PFSK-1 (cell line): ENCODE measurements around the gene C1orf159.

Source experiments
- POLR2AphosphoS5 ChIP-seq: IDR thresholded peaks from 2 replicates; pipeline ENCODE4 v1.6.1; 2012; ENCODE audit warnings: low read depth, mild to moderate bottlenecking, control low read depth, low read length, moderate library complexity
- REST ChIP-seq, 2 experiments: IDR thresholded peaks; 2 replicates each; pipeline versions ENCODE4 v1.6.1 to v1.8.0; 2011 to 2012; ENCODE audit warnings: low read depth in 2 of 2, low read length in 2 of 2, control low read depth in 1 of 2, inconsistent platforms in 1 of 2, mild to moderate bottlenecking in 1 of 2, moderate library complexity in 1 of 2; ENCODE audit not compliant: insufficient read depth in 1 of 2
- TAF1 ChIP-seq: IDR thresholded peaks from 2 replicates; pipeline ENCODE4 v1.6.1; 2012; ENCODE audit warnings: low read length, control low read depth, borderline replicate concordance; ENCODE audit not compliant: insufficient read depth

GRCh38 chr1:1033009-1033587, 82.8 kb downstream of the C1orf159 start:
- no peak for TF ChIP-seq POLR2AphosphoS5
- TF ChIP-seq REST (IDR thresholded peaks at IDR 0.05; ENCODE audit: insufficient read depth in 1 of 2, low read depth in 2 of 2, low read length in 2 of 2): no peak
- TF ChIP-seq TAF1: no peak
